KMS-11 (cell line): Measurements from ENCODE around the gene PDZRN3.

ENCODE experiments used
- H2AFZ ChIP-seq: fragments of 200-600 bp; sonication (generic); 2 replicates; pipeline ENCODE4 v1.6.1; 2016; ENCODE audit warnings: antibody characterized with exemption, mixed run types, low read depth
- H3K27ac ChIP-seq: fragments of 200-600 bp; sonication (generic); 2 replicates; pipeline ENCODE4 v1.6.1; 2016; ENCODE audit warnings: mild to moderate bottlenecking, mixed run types
- H3K27me3 ChIP-seq: fragments of 200-600 bp; sonication (generic); 2 replicates; pipeline ENCODE4 v1.6.1; 2017; ENCODE audit warnings: mild to moderate bottlenecking, low read depth, mixed run types, moderate library complexity; ENCODE audit not compliant: insufficient read depth
- H3K36me3 ChIP-seq: fragments of 200-600 bp; sonication (generic); 2 replicates; pipeline ENCODE4 v1.6.1; 2017; ENCODE audit warnings: mild to moderate bottlenecking, mixed run types; ENCODE audit not compliant: insufficient read depth
- H3K4me1 ChIP-seq: fragments of 200-600 bp; sonication (generic); 2 replicates; pipeline ENCODE4 v1.6.1; 2016; ENCODE audit warnings: mild to moderate bottlenecking, low read depth, mixed run types; ENCODE audit not compliant: poor library complexity, severe bottlenecking
- H3K4me2 ChIP-seq: fragments of 200-600 bp; sonication (generic); 2 replicates; pipeline ENCODE4 v1.7.0; 2016; ENCODE audit warnings: mild to moderate bottlenecking, mixed run types
- H3K4me3 ChIP-seq: fragments of 200-600 bp; sonication (generic); IDR thresholded peaks from 2 replicates; pipeline ENCODE4 v1.6.1; 2017; ENCODE audit warnings: low read depth, low read length, mixed read lengths; ENCODE audit not compliant: insufficient read depth
- H3K79me2 ChIP-seq: fragments of 200-600 bp; sonication (generic); 2 replicates; pipeline ENCODE4 v1.6.1; 2016; ENCODE audit warnings: low read depth, mixed run types; ENCODE audit not compliant: insufficient read depth
- H3K9ac ChIP-seq: fragments of 200-600 bp; sonication (generic); 2 replicates; pipeline ENCODE4 v1.6.1; 2016; ENCODE audit warnings: mild to moderate bottlenecking, mixed run types
- H4K20me1 ChIP-seq: fragments of 200-600 bp; sonication (generic); 2 replicates; pipeline ENCODE4 v1.6.1; 2016; ENCODE audit warnings: mild to moderate bottlenecking, mixed run types; ENCODE audit not compliant: insufficient read depth
- TF ChIP-seq, protein P1 (sequence below): fragments of 200-600 bp; sonication (generic); conservative IDR thresholded peaks from 2 replicates; pipeline ENCODE4 v1.6.1; 2017; ENCODE audit warnings: low read depth, mild to moderate bottlenecking, antibody characterized with exemption, low read length, moderate library complexity, mixed read lengths

PDZRN3 gene

DNA sequence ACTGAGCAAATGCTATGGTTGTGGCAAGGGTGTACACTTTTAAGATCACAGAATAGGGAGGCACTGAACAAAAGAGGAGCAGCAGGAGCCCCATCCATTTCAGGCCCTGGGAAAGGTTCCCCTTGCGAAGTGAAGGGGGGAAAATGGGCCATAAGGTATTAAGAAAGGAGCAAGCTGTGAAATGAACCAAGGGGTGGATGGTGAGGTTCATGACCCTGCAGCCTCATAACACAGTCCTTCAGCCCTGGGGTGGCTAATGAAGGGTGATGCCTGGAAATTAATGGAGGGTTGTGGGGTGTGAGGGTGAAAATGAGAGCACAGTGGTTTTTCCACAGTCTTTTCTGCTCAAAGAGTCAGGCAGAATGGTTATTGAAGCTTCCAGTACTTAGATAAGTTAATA, 150.1 kb downstream of the PDZRN3 start:
- TF ChIP-seq, protein P1, sequence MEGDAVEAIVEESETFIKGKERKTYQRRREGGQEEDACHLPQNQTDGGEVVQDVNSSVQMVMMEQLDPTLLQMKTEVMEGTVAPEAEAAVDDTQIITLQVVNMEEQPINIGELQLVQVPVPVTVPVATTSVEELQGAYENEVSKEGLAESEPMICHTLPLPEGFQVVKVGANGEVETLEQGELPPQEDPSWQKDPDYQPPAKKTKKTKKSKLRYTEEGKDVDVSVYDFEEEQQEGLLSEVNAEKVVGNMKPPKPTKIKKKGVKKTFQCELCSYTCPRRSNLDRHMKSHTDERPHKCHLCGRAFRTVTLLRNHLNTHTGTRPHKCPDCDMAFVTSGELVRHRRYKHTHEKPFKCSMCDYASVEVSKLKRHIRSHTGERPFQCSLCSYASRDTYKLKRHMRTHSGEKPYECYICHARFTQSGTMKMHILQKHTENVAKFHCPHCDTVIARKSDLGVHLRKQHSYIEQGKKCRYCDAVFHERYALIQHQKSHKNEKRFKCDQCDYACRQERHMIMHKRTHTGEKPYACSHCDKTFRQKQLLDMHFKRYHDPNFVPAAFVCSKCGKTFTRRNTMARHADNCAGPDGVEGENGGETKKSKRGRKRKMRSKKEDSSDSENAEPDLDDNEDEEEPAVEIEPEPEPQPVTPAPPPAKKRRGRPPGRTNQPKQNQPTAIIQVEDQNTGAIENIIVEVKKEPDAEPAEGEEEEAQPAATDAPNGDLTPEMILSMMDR = no peak

DNA sequence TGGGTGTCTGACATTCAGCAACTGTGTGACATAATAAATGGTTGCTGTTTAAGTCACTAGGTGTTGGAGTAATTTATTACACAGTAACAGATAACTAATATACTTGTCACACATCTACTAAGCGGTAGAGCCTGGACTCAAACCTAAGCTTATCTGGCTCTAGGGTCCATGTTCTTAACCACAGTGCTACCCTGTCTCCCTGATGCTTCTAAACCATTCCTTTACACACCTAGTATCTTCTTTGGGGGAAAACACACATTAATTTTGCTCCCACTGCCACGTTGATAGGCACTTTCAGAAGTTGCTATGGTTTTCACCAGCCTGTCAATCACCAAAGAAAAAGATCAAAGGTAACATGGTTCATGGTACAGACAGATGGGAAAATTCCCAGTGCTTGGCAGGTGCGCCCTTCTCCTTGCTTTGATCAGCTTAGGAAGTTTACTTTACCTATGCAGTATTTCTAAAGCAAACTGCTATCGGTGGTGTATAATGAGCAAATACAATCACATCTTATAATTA, 150.8 kb downstream of the PDZRN3 start:
- Histone ChIP-seq H3K4me3 (no peak overlapping the region), H3K36me3 (no peaks in the 10 kb centered on the region), H3K9ac (no peak overlapping the region), H3K27me3 (no peaks in the 10 kb centered on the region), H2AFZ (no peak overlapping the region), H3K4me1 (no peaks in the 10 kb centered on the region), H3K4me2 (no peak overlapping the region), H4K20me1 (no peaks in the 10 kb centered on the region), H3K27ac (no peak overlapping the region), H3K79me2 (no peaks in the 10 kb centered on the region)
- TF ChIP-seq, protein P1 = no peak

More for the DNA sequence above, 150.1 kb downstream of the PDZRN3 start:
- H3K4me2 ChIP-seq = no peak overlapping the region
- no peaks in the 10 kb centered on the region for H3K27me3 ChIP-seq
- H3K36me3 ChIP-seq = no peaks in the 10 kb centered on the region
- H3K27ac ChIP-seq = no peak overlapping the region
- H4K20me1 ChIP-seq = no peaks in the 10 kb centered on the region
- no peak overlapping the region for H3K9ac ChIP-seq
- H3K79me2 ChIP-seq = no peaks in the 10 kb centered on the region
- H3K4me3 ChIP-seq = no peak overlapping the region
- H2AFZ ChIP-seq = no peak overlapping the region
- H3K4me1 ChIP-seq = no peaks in the 10 kb centered on the region

DNA sequence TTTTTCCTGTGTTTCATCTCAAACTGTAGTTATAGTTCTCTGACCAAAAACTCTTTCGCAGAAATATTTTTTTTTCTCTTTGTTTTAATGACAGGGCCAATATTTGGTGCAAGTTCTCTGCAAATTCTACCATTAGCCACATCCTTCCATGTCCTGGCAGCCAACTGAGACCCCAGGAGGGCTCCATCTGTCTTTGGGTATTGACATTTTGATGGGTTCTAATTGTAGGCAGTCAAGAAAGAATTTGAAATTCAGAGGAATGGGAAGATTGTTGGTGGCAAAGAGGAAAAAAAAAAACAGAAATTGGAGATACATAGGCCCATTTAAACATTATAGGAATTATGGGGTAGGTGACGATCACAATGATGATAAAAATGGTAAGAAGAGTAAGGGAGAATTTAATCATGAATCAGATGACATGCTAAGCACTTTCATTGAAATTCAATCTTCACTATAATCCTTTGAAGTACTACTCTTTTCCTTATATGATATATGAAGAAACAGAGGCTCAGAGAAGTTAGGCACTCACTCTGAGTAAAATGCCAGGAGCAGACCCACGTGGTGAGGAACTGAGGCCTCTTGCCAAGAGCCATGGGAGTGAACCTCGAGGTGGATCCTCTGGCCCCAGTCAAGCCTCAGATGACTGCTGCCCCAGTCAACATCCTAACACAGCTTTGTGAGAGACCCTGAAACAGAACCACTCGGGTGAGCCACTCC, 151.4 kb downstream of the PDZRN3 start:
- H3K27me3 ChIP-seq = no peaks in the 10 kb centered on the region
- no peak overlapping the region for H3K4me3 ChIP-seq
- H3K79me2 ChIP-seq = no peaks in the 10 kb centered on the region
- no peaks in the 10 kb centered on the region for H3K4me1 ChIP-seq
- H4K20me1 ChIP-seq = no peaks in the 10 kb centered on the region
- no peak overlapping the region for H3K27ac ChIP-seq
- no peak overlapping the region for H3K9ac ChIP-seq
- no peaks in the 10 kb centered on the region for H3K36me3 ChIP-seq
- H3K4me2 ChIP-seq = no peak overlapping the region
- no peak overlapping the region for H2AFZ ChIP-seq
- TF ChIP-seq, protein P1 = no peak

DNA sequence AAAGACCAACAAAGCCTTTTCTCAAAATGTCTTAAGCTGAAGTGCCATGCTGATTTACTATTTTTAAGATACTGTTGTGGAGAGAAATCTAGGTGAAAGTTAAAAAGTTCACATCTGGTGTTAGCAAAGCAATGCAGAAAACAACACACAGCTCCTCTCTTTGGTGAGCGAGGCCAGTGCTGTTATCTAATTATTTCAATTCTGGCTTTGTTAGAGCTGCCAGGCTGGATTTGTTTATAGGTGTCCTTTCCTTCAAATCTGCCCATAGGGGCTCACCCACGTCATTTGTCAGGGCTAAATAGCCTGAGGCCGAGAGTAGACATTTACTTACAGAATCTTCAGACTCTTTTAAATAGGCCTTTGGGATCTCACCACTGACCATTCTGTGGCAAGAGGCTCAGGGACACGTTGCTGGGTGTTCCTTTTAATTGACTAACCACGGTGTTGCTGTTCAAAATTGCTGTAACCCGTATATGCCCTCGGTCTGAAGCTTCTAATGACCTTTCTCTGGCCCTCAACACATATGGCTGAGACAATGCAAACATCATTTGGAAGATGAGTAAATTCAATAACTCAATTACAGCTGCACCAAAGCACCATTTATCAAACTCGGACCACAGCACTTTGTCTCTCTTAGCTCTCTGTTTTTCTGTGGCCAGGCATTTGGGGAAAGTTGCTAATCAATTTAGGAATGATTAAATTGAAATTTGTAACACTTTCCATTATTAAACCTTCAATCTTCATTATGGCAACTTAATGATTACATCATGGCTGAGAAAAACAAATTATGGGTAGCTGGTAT, 152.6 kb downstream of the PDZRN3 start:
- Histone ChIP-seq H3K4me1 (no peaks in the 10 kb centered on the region), H3K4me2 (no peak overlapping the region), H3K79me2 (no peaks in the 10 kb centered on the region), H3K36me3 (no peaks in the 10 kb centered on the region), H2AFZ (no peak overlapping the region), H3K9ac (no peak overlapping the region), H3K27me3 (no peaks in the 10 kb centered on the region), H4K20me1 (no peaks in the 10 kb centered on the region), H3K4me3 (no peak overlapping the region), H3K27ac (no peak overlapping the region)
- TF ChIP-seq, protein P1 = no peak
